SK-N-SH (cell line): ENCODE measurements around the gene NPC2. TPM values are rescaled to one million over a fixed set of nuclear protein-coding genes. Genes with fewer than 3 reads are reported as not detected.

ENCODE experiments used
- CTCF ChIA-PET: fragments of 300-600, 350-600 bp; formaldehyde crosslinking; extraction: SDS; loops from one replicate; lab custom pipeline; 2021; lab: Yijun Ruan, JAX
- POLR2A ChIA-PET: fragments of 350-600 bp; sonication (Branson Sonifier 250); formaldehyde crosslinking; extraction: SDS; loops from one replicate; lab custom pipeline; 2020; ENCODE audit warnings: antibody characterized with exemption, inconsistent platforms; lab: Yijun Ruan, JAX
- DNase-seq: peaks from one replicate; pipeline ENCODE4 v3.0.0; 2012
- H2AFZ ChIP-seq: fragments of 200-600 bp; sonication (generic); 2 replicates; pipeline ENCODE4 v1.8.1; 2016; ENCODE audit warnings: antibody characterized with exemption, mild to moderate bottlenecking, low read depth
- H3F3A ChIP-seq: fragments of 200-600 bp; sonication (generic); replicated peaks from 2 replicates; pipeline ENCODE3; 2016; ENCODE audit warnings: antibody characterized with exemption, mild to moderate bottlenecking; ENCODE audit not compliant: insufficient read depth
- H3K27ac ChIP-seq, 2 experiments: fragments of 200-500 bp in 1 of 2; fragments of 200-600 bp in 1 of 2; sonication (Bioruptor generic) in 1 of 2; sonication (generic), shearing (Covaris generic) in 1 of 2; 2 replicates each; pipeline versions ENCODE4 v1.5.1 to v1.6.1; 2014 to 2016; ENCODE audit warnings: low read depth in 2 of 2, inconsistent platforms in 1 of 2, low read length in 1 of 2, mild to moderate bottlenecking in 1 of 2, mixed read lengths in 1 of 2
- H3K27me3 ChIP-seq: fragments of 200-600 bp; sonication (generic), shearing (Covaris generic); 2 replicates; pipeline ENCODE4 v1.6.1; 2016; ENCODE audit warnings: mixed run types; ENCODE audit not compliant: insufficient read depth
- H3K36me3 ChIP-seq, 2 experiments: fragments of 200-500 bp in 1 of 2; fragments of 200-600 bp in 1 of 2; sonication (Bioruptor generic) in 1 of 2; sonication (generic) in 1 of 2; replicated peaks in 1 of 2; 2 replicates each; pipeline versions ENCODE3 to v1.5.1; 2014 to 2016; ENCODE audit warnings: low read length in 1 of 2, mild to moderate bottlenecking in 1 of 2; ENCODE audit not compliant: insufficient read depth in 2 of 2, control insufficient read depth in 1 of 2
- H3K4me1 ChIP-seq, 2 experiments: fragments of 200-500 bp in 1 of 2; fragments of 200-600 bp in 1 of 2; sonication (Bioruptor generic) in 1 of 2; sonication (generic), shearing (Covaris generic) in 1 of 2; 2 replicates each; pipeline versions ENCODE4 v1.5.1 to v1.6.1; 2014 to 2016; ENCODE audit warnings: low read depth in 1 of 2, low read length in 1 of 2, mixed run types in 1 of 2; ENCODE audit not compliant: insufficient read depth in 2 of 2, control insufficient read depth in 1 of 2
- H3K4me2 ChIP-seq: fragments of 200-600 bp; sonication (generic), shearing (Covaris generic); 2 replicates; pipeline ENCODE4 v1.6.1; 2017; ENCODE audit warnings: mixed run types
- H3K4me3 ChIP-seq, 2 experiments: fragments of 200-500 bp in 1 of 2; fragments of 200-600 bp in 1 of 2; sonication (Bioruptor generic) in 1 of 2; sonication (generic), shearing (Covaris generic) in 1 of 2; 2 replicates each; pipeline versions ENCODE4 v1.5.1 to v1.8.1; 2014 to 2016; ENCODE audit warnings: low read depth in 2 of 2, inconsistent platforms in 1 of 2, low read length in 1 of 2, mild to moderate bottlenecking in 1 of 2, mixed read lengths in 1 of 2, moderate library complexity in 1 of 2
- H3K79me2 ChIP-seq: fragments of 200-600 bp; sonication (generic); 2 replicates; pipeline ENCODE4 v1.8.1; 2017; ENCODE audit warnings: mild to moderate bottlenecking; ENCODE audit not compliant: insufficient read depth
- H3K9ac ChIP-seq: fragments of 200-600 bp; sonication (generic); 2 replicates; pipeline ENCODE4 v1.6.1; 2017; ENCODE audit warnings: mixed run types
- H3K9me2 ChIP-seq: fragments of 200-600 bp; sonication (generic); 2 replicates; pipeline ENCODE4 v1.6.1; 2017; ENCODE audit warnings: mixed run types
- H3K9me3 ChIP-seq: fragments of 200-600 bp; sonication (generic); 2 replicates; pipeline ENCODE4 v1.6.1; 2017; ENCODE audit warnings: mixed run types, mild to moderate bottlenecking, moderate library complexity
- H4K20me1 ChIP-seq: fragments of 200-600 bp; sonication (generic); 2 replicates; pipeline ENCODE4 v1.6.1; 2017; ENCODE audit warnings: mild to moderate bottlenecking, mixed run types; ENCODE audit not compliant: insufficient read depth
- ELF1 ChIP-seq: IDR thresholded peaks from 2 replicates; pipeline ENCODE4 v1.4.0; 2012
- EP300 ChIP-seq, 2 experiments: IDR thresholded peaks; 2 replicates each; pipeline versions ENCODE4 v1.4.0 to v1.6.1; 2012; ENCODE audit warnings: borderline replicate concordance in 1 of 2, low read depth in 1 of 2, low read length in 1 of 2
- FOSL2 ChIP-seq: IDR thresholded peaks from 2 replicates; pipeline ENCODE4 v1.4.0; 2012; ENCODE audit warnings: low read depth, mild to moderate bottlenecking, moderate library complexity, borderline replicate concordance
- FOXM1 ChIP-seq: IDR thresholded peaks from 2 replicates; pipeline ENCODE4 v1.4.0; 2012; ENCODE audit warnings: low read depth, mild to moderate bottlenecking
- GABPA ChIP-seq: IDR thresholded peaks from 2 replicates; pipeline ENCODE4 v1.4.0; 2012; ENCODE audit warnings: low read depth, mild to moderate bottlenecking
- GATA2 ChIP-seq: sonication (generic); formaldehyde crosslinking; IDR thresholded peaks from 2 replicates; pipeline ENCODE4 v1.5.0; 2020; ENCODE audit warnings: mild to moderate bottlenecking, missing genetic modification reagents
- IRF3 ChIP-seq: fragments of 150-350 bp; IDR thresholded peaks from 2 replicates; pipeline ENCODE4 v1.6.1; 2016; ENCODE audit warnings: mild to moderate bottlenecking, low read depth, low read length
- JUND ChIP-seq: IDR thresholded peaks from 2 replicates; pipeline ENCODE4 v1.4.0; 2012
- NRF1 ChIP-seq: IDR thresholded peaks from 2 replicates; pipeline ENCODE4 v1.6.1; 2012; ENCODE audit warnings: low read depth, mild to moderate bottlenecking, low read length
- PBX3 ChIP-seq: IDR thresholded peaks from 2 replicates; pipeline ENCODE4; 2012
- RFX5 ChIP-seq: IDR thresholded peaks from 2 replicates; pipeline ENCODE4 v1.6.1; 2012; ENCODE audit warnings: mild to moderate bottlenecking, improper control_type of control experiment, low read length
- RXRA ChIP-seq: IDR thresholded peaks from 2 replicates; pipeline ENCODE4 v1.4.0; 2012; ENCODE audit warnings: low read depth, mild to moderate bottlenecking, borderline replicate concordance
- SIN3A ChIP-seq: IDR thresholded peaks from 2 replicates; pipeline ENCODE4 v1.6.1; 2012; ENCODE audit warnings: low read depth, mild to moderate bottlenecking, low read length, moderate library complexity, borderline replicate concordance
- TAF1 ChIP-seq: IDR thresholded peaks from 2 replicates; pipeline ENCODE4 v1.6.1; 2012; ENCODE audit warnings: low read depth, mild to moderate bottlenecking, low read length, moderate library complexity, borderline replicate concordance
- TEAD4 ChIP-seq: IDR thresholded peaks from 2 replicates; pipeline ENCODE4 v1.4.0; 2012; ENCODE audit warnings: mild to moderate bottlenecking, borderline replicate concordance; ENCODE audit not compliant: insufficient read depth
- YY1 ChIP-seq: IDR thresholded peaks from 2 replicates; pipeline ENCODE4 v1.4.0; 2012; ENCODE audit warnings: low read depth, mild to moderate bottlenecking
- WGBS: methylation state at CpG from one replicate; pipeline ENCODE4 v1.1.6; 2017; ENCODE audit warnings: low lambda C conversion rate; 5-methylcytosine and 5-hydroxymethylcytosine counted together
- polyA plus RNA-seq, 3 experiments: library from polyadenylated mRNA; depleted of rRNA; stranded (reverse); fragments of >200 nt; gene quantifications; 2 replicates each; pipeline ENCODE4 v1.2.3, GENCODE V29; 2012
- TF ChIP-seq, protein P1 (sequence below): IDR thresholded peaks from 2 replicates; pipeline ENCODE4 v1.4.0; 2012; ENCODE audit warnings: low read depth
- TF ChIP-seq, protein P2 (sequence below): fragments of 150-350 bp; IDR thresholded peaks from 2 replicates; pipeline ENCODE4 v1.6.1; 2017; ENCODE audit warnings: antibody characterized with exemption, low read length, low read depth, borderline replicate concordance
- TF ChIP-seq, protein P3 (sequence below): IDR thresholded peaks from 2 replicates; pipeline ENCODE4 v1.6.1; 2012; ENCODE audit warnings: mild to moderate bottlenecking, low read depth, low read length, moderate library complexity

The NPC2 gene
- polyA plus RNA-seq, 1 of the 3 experiments (the other 2 are of a cell fraction) = 522 TPM

DNA sequence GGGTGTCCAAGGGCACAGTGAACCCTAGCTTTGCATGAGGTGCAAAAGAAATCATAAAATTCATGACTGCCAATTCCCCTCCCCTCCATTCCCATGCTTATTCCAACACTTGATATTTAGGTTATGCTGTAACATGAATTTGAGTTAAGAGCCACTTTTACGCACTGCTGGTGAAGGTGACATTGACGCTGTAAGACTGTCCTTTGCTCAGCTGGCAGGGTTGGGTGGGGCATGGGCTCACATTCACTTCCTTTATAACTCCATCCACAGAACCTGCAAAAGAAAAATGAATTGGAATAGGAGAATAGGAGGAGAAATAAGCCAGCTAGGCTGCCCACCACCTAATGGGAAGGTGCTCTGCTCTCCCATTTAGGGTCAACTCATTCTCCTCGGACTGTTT lies 6.9 kb downstream of the NPC2 start:
- no peak overlapping the region for H3K4me2 ChIP-seq
- WGBS = 91% methylated on average over 3 of the region's 3 CpGs
- no peak for TF ChIP-seq GATA2
- TF ChIP-seq, protein P1, sequence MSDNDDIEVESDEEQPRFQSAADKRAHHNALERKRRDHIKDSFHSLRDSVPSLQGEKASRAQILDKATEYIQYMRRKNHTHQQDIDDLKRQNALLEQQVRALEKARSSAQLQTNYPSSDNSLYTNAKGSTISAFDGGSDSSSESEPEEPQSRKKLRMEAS = no peak
- no peak for TF ChIP-seq TEAD4
- no peak for TF ChIP-seq GABPA
- TF ChIP-seq, protein P2, sequence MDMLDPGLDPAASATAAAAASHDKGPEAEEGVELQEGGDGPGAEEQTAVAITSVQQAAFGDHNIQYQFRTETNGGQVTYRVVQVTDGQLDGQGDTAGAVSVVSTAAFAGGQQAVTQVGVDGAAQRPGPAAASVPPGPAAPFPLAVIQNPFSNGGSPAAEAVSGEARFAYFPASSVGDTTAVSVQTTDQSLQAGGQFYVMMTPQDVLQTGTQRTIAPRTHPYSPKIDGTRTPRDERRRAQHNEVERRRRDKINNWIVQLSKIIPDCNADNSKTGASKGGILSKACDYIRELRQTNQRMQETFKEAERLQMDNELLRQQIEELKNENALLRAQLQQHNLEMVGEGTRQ = no peak
- TF ChIP-seq JUND = no peak
- no peak for TF ChIP-seq SIN3A
- no peak for TF ChIP-seq YY1
- TF ChIP-seq FOSL2 = no peak
- TF ChIP-seq, all 33 proteins: peak for 0

GRCh38 chr14:74483321-74483720 lies 9.8 kb downstream of the NPC2 start:
- Histone ChIP-seq H3F3A (peaks cover 9% of the 10 kb centered on the region), H3K9me3 (no peaks in the 10 kb centered on the region), H3K9ac (no peak overlapping the region), H2AFZ (no peak overlapping the region), H3K4me2 (no peak overlapping the region), H3K79me2 (peaks cover 14% of the 10 kb centered on the region), H3K9me2 (no peaks in the 10 kb centered on the region), H3K36me3 (peaks cover 32 to 53% of the 10 kb centered on the region in 2 experiments), H3K27ac (no peak overlapping the region), H3K4me1 (peaks cover 0 to 5% of the 10 kb centered on the region in 2 experiments; a peak in 1 of 4 replicates), H3K4me3 (no peak overlapping the region), H3K27me3 (no peaks in the 10 kb centered on the region), H4K20me1 (no peaks in the 10 kb centered on the region)
- ChIA-PET CTCF (interaction anchor here (0.6 to 10.1 kb wide), 2 partner anchors 75 to 122 kb away, joined by 3 to 249 read pairs; no protein-coding TSS in a partner anchor), POLR2A (no interaction called here)
- no peak for DNase-seq
- TF ChIP-seq IRF3 (no peak), RXRA (no peak), NRF1 (no peak), TEAD4 (no peak), RFX5 (no peak), PBX3 (no peak), EP300 (IDR thresholded peaks at IDR 0.05; ENCODE audit: borderline replicate concordance in 1 of 2, low read depth in 1 of 2, low read length in 1 of 2) (no peak), SIN3A (no peak), YY1 (no peak), GATA2 (no peak), FOXM1 (no peak), ELF1 (no peak), TAF1 (no peak), JUND (no peak), GABPA (no peak)
- TF ChIP-seq, protein P3, sequence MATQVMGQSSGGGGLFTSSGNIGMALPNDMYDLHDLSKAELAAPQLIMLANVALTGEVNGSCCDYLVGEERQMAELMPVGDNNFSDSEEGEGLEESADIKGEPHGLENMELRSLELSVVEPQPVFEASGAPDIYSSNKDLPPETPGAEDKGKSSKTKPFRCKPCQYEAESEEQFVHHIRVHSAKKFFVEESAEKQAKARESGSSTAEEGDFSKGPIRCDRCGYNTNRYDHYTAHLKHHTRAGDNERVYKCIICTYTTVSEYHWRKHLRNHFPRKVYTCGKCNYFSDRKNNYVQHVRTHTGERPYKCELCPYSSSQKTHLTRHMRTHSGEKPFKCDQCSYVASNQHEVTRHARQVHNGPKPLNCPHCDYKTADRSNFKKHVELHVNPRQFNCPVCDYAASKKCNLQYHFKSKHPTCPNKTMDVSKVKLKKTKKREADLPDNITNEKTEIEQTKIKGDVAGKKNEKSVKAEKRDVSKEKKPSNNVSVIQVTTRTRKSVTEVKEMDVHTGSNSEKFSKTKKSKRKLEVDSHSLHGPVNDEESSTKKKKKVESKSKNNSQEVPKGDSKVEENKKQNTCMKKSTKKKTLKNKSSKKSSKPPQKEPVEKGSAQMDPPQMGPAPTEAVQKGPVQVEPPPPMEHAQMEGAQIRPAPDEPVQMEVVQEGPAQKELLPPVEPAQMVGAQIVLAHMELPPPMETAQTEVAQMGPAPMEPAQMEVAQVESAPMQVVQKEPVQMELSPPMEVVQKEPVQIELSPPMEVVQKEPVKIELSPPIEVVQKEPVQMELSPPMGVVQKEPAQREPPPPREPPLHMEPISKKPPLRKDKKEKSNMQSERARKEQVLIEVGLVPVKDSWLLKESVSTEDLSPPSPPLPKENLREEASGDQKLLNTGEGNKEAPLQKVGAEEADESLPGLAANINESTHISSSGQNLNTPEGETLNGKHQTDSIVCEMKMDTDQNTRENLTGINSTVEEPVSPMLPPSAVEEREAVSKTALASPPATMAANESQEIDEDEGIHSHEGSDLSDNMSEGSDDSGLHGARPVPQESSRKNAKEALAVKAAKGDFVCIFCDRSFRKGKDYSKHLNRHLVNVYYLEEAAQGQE = no peak
- TF ChIP-seq, protein P2 = no peak

More for the DNA sequence above, 6.9 kb downstream of the NPC2 start:
- H3K4me3 ChIP-seq = no peak overlapping the region
- H2AFZ ChIP-seq = no peak overlapping the region
- H3K27me3 ChIP-seq = no peaks in the 10 kb centered on the region
- no peak overlapping the region for H3K27ac ChIP-seq
- H3K36me3 ChIP-seq = peaks cover 27 to 32% of the 10 kb centered on the region in 2 experiments
- no peak for DNase-seq
- H3K9me2 ChIP-seq = no peaks in the 10 kb centered on the region
- no peak overlapping the region for H3K9ac ChIP-seq
- ChIA-PET CTCF (interaction anchor here (0.6 to 1.9 kb wide), 6 partner anchors 15 to 183 kb away, joined by 3 to 9 read pairs (median 3); no protein-coding TSS in a partner anchor), POLR2A (no interaction called here)
- no peaks in the 10 kb centered on the region for H3K9me3 ChIP-seq
- peaks cover 23% of the 10 kb centered on the region for H3F3A ChIP-seq
- H4K20me1 ChIP-seq = no peaks in the 10 kb centered on the region
- H3K4me1 ChIP-seq = peaks cover 0 to 10% of the 10 kb centered on the region in 2 experiments; a peak in 1 of 4 replicates
- peaks cover 26% of the 10 kb centered on the region for H3K79me2 ChIP-seq
